Retinal pigment epithelial cell (primary cell): ENCODE results near the gene GNB1L.
"Not testable (repeated sequence)": the region's sequence is repeated elsewhere in the genome, so short reads cannot be mapped to it uniquely, and the experiment has no call there.

Experiments used
- DNase-seq: peaks from one replicate; pipeline ENCODE4 v3.0.0-alpha.2; 2010; ENCODE audit warnings: low read depth
- H3K4me3 ChIP-seq: 2 replicates; pipeline ENCODE4 v1.5.1; 2011; ENCODE audit warnings: mild to moderate bottlenecking, low read length, control low read depth, moderate library complexity
- TF ChIP-seq, protein P1 (sequence below): conservative IDR thresholded peaks from 2 replicates; pipeline ENCODE4 v1.5.1; 2011; ENCODE audit warnings: low read depth, low read length, control low read depth, inconsistent platforms

GNB1L gene

DNA sequence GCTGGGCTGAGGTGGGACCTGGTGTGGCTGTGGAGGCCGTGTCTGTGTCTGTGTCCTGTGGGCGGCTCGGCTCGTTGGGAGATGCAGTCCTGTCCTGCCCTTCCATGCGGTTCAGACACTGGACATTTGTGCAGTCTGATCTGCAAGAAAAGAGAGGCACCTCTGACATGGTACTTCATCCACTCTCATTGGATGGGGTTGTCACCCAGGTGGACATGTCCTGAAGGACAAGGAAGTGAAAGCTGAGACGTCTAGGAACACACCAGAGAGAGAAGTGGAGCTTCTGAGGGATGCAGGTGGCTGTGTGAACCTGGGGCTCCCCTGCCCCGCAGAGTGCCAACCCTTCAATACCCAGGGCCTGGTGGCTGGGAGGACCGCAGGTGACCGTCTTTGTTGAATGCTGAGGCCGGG is 75.7 kb downstream of the GNB1L start:
- TF ChIP-seq, protein P1, sequence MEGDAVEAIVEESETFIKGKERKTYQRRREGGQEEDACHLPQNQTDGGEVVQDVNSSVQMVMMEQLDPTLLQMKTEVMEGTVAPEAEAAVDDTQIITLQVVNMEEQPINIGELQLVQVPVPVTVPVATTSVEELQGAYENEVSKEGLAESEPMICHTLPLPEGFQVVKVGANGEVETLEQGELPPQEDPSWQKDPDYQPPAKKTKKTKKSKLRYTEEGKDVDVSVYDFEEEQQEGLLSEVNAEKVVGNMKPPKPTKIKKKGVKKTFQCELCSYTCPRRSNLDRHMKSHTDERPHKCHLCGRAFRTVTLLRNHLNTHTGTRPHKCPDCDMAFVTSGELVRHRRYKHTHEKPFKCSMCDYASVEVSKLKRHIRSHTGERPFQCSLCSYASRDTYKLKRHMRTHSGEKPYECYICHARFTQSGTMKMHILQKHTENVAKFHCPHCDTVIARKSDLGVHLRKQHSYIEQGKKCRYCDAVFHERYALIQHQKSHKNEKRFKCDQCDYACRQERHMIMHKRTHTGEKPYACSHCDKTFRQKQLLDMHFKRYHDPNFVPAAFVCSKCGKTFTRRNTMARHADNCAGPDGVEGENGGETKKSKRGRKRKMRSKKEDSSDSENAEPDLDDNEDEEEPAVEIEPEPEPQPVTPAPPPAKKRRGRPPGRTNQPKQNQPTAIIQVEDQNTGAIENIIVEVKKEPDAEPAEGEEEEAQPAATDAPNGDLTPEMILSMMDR: no peak
- no peak overlapping the region for H3K4me3 ChIP-seq
- DNase-seq: no peak

DNA sequence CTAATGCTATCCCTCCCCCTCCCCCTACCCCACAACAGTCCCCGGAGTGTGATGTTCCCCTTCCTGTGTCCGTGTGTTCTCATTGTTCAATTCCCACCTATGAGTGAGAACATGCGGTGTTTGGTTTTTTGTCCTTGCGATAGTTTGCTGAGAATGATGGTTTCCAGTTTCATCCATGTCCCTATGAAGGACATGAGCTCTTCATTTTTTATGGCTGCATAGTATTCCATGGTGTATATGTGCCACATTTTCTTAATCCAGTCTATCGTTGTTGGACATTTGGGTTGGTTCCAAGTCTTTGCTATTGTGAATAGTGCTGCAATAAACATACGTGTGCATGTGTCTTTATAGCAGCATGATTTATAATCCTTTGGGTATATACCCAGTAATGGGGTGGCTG is 77.5 kb downstream of the GNB1L start:
- not testable (repeated sequence) for H3K4me3 ChIP-seq, DNase-seq

DNA sequence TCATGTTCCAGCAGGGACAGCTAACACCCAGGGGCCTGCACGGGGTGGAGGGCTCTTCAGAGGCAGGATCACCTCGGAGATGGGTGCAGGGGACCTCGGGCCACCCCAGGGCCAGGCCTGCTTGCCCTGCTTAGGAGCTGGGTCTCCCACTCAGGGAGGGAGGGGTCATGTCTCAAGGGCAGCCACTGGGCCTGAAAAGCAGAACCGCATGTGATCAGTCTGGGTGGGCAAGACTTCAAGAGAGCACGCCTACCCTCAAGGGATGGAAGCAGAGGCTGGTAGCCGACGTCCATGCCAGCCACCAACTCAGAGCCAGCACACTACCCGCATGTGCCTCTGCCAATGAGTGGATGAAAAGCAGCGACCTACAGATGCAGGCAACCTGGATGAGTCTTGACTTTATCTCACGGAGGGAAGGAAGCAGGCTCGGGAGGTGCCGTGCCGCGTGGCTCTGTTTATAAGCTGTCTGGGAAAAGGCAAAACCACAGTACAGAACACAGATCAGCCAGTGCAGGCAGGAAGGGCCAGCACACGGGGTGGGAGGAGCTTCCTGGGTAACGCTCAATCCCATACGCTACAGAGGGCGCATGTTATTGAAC is 78.1 kb downstream of the GNB1L start:
- TF ChIP-seq, protein P1: no peak
- H3K4me3 ChIP-seq: no peak overlapping the region
- DNase-seq: no peak

DNA sequence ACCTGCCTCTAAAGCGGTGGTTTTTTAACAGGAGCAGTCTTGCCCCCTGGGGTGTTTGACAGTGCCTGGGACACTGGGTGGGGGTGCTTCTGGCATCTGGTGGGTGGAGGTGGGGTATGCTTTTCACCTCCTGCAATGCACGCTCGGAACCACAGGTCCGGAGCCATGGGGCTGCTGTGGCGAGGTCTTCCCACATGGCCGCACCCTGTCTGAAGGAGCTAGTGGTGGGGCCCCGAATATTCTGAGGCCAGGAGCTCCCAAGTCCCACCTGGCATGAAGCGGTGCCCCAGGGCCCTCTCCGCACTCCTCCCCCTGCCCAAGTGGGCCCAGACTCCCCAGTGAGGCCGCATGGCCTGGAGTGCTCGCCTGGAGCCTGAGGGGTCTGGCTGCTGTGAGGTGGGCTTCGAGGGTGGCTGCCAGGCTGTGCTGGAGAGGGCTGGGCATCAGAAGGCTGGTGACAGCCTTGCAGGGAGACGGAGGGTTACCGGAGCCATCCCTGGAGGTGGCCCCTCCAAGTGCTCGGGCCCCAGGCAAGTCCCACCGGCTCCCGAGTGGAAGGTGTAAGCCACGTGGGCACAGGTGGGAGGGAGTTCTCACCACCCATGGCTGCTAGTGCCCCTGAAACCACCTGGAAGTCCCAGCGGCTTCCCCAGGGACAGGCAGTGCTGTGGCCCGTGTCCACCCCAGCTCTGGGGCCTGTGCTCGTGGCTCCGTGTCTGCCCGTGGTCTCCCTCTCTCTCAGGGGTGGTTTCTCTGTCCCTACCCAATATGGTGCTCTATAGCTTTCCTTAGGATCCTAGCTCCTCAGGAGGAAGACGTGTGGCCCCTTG is 79.0 kb downstream of the GNB1L start:
- no peak for DNase-seq
- H3K4me3 ChIP-seq: no peak overlapping the region
- TF ChIP-seq, protein P1: no peak

DNA sequence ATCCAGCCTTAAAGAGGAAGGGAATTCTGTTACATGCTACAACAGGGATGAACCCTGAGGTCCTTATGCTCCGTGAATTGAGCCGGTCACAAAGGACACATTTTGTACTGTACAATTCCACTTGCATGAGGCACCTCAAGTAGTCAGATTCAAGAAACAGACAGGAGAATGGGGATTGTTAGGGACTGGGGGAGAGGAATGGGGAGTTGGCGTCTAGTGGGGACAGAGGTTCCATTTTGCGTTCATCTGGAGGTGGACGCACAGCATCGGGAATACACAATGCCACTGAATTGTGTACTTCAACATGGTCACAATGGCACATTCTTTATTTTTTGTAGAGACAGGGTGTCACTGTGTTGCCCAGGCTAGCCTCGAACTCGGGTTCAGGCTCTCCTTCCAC is 80.0 kb downstream of the GNB1L start:
- H3K4me3 ChIP-seq: no peak overlapping the region
- DNase-seq: no peak
- TF ChIP-seq, protein P1: no peak

DNA sequence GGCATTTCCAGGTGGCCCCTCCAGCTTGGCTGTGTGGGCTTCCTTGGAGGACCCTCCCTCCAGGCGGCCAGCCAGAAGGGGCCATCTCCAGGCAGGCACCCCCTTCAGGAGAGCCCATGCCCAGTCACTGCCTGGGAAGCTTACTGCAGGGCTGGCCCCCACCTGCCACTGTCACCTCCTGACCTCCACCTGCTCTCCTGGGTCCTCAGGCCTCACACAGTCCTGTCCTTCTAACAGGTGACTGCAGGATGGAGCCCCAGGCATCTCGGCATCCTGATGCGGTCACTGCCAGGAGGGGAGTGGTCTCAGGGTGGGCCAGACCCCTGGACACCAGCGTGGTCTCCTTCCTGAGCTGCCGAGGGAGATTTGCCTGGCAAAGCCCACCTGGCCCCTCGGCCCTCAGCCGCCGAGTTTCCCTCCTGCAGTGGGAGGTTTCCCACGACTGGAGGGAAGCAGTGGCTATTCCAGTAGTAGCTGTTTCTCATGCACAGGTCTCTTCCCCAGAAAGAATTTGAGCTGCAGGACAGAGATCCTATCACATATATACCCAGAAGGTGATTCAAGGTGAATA is 81.1 kb downstream of the GNB1L start:
- DNase-seq: no peak
- H3K4me3 ChIP-seq: no peak overlapping the region
- TF ChIP-seq, protein P1: no peak

DNA sequence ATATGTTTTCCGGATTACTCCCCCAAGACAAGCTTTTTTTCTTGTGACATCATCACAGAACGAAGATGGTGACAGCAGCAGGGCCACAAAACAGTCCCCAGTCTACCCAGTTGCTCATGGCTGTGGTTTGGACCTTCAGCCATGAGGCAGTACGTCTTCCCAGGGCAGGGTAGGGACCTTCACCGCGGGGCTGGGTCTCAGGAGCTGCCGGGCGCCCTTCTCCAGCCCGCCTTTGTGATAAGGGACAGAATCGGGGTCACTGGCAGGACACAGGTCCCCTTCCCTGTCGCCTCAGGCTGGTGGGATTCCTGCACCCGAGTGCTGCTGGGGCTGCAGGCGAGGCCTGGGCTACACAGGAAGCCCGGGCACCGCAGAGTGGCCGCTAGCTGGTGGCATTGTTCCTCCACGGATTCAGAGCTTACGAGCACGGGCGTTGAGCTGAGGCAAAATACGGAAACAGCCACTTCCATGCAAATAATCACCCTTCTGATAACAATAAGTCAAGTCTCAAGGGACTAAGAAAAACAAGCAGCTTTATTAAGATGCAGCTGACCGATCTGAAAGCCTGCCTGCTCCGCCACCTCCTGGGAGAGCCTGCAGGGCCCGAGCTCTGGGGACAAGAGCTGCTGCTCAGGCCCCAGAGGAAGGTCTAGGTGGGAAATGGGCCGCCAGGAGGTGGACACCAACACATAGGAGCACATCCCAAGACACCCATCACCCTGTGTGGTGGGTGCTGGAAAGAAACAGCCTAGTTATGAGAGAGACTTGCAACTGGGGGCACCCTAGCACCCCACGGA is 81.8 kb downstream of the GNB1L start:
- H3K4me3 ChIP-seq: no peak overlapping the region
- TF ChIP-seq, protein P1: no peak
- no peak for DNase-seq
